Astrocyte (in vitro differentiated cells and primary cell): ENCODE results near the gene CDH1. TPM values are rescaled to one million over a fixed set of nuclear protein-coding genes. Genes with fewer than 3 reads are reported as not detected.

ENCODE experiments used
- DNase-seq: peaks from one replicate; pipeline ENCODE4 v3.0.0-alpha.2; 2010; ENCODE audit warnings: low read depth
- FAIRE-seq: peaks from 2 replicates; lab custom pipeline; 2011; peaks lifted over from hg19 to GRCh38; lab: Jason Lieb, UNC
- H2AFZ ChIP-seq: 2 replicates; pipeline ENCODE4 v1.6.0; 2012; ENCODE audit warnings: low read depth, low read length, inconsistent platforms
- H3K27ac ChIP-seq: 2 replicates; pipeline ENCODE4 v1.5.1; 2011; ENCODE audit warnings: low read depth, low read length, inconsistent platforms
- H3K27me3 ChIP-seq: 2 replicates; pipeline ENCODE4 v1.6.0; 2011; ENCODE audit warnings: low read length, inconsistent platforms; ENCODE audit not compliant: insufficient read depth
- H3K36me3 ChIP-seq: 2 replicates; pipeline ENCODE4 v1.5.1; 2011; ENCODE audit warnings: low read length, inconsistent platforms; ENCODE audit not compliant: insufficient read depth
- H3K4me1 ChIP-seq: 2 replicates; pipeline ENCODE4 v1.5.1; 2011; ENCODE audit warnings: low read length, inconsistent platforms; ENCODE audit not compliant: insufficient read depth
- H3K4me2 ChIP-seq: 2 replicates; pipeline ENCODE4 v1.6.0; 2012; ENCODE audit warnings: low read length, inconsistent platforms
- H3K4me3 ChIP-seq: 2 replicates; pipeline ENCODE4 v1.5.1; 2011; ENCODE audit warnings: low read depth, mild to moderate bottlenecking, low read length, inconsistent platforms; ENCODE audit not compliant: insufficient read depth
- H3K79me2 ChIP-seq: 2 replicates; pipeline ENCODE4 v1.6.0; 2012; ENCODE audit warnings: mild to moderate bottlenecking, low read length, inconsistent platforms; ENCODE audit not compliant: insufficient read depth
- H3K9ac ChIP-seq: 2 replicates; pipeline ENCODE4 v1.6.0; 2012; ENCODE audit warnings: mild to moderate bottlenecking, low read length, inconsistent platforms
- H3K9me3 ChIP-seq: 2 replicates; pipeline ENCODE4 v1.5.1; 2012; ENCODE audit warnings: low read depth, mild to moderate bottlenecking, low read length, inconsistent platforms; ENCODE audit not compliant: insufficient read depth
- H4K20me1 ChIP-seq: 2 replicates; pipeline ENCODE4 v1.6.0; 2012; ENCODE audit warnings: low read length, inconsistent platforms; ENCODE audit not compliant: insufficient read depth
- H3K27ac Mint-ChIP-seq: one replicate; pipeline ENCODE4 v1.8.0; 2021; ENCODE audit warnings: mild to moderate bottlenecking, mixed read lengths; ENCODE audit not compliant: unreplicated experiment
- H3K27me3 Mint-ChIP-seq: one replicate; pipeline ENCODE4 v1.8.0; 2021; ENCODE audit warnings: low read depth, mixed read lengths; ENCODE audit not compliant: unreplicated experiment
- H3K36me3 Mint-ChIP-seq: one replicate; pipeline ENCODE4 v1.8.0; 2021; ENCODE audit warnings: low read depth, mixed read lengths; ENCODE audit not compliant: unreplicated experiment
- H3K4me1 Mint-ChIP-seq: one replicate; pipeline ENCODE4 v1.8.0; 2021; ENCODE audit warnings: low read depth, mixed read lengths; ENCODE audit not compliant: unreplicated experiment
- H3K4me3 Mint-ChIP-seq: one replicate; pipeline ENCODE4 v1.8.0; 2021; ENCODE audit warnings: mild to moderate bottlenecking, moderate library complexity, mixed read lengths; ENCODE audit not compliant: unreplicated experiment
- H3K9me3 Mint-ChIP-seq: one replicate; pipeline ENCODE4 v1.8.0; 2021; ENCODE audit warnings: mild to moderate bottlenecking, mixed read lengths; ENCODE audit not compliant: unreplicated experiment
- EZH2 ChIP-seq: IDR thresholded peaks from 2 replicates; pipeline ENCODE4 v1.6.1; 2012; ENCODE audit warnings: mild to moderate bottlenecking, low read length, inconsistent platforms; ENCODE audit not compliant: insufficient read depth
- total RNA-seq: library from RNA; stranded (reverse); gene quantifications from 2 replicates; pipeline ENCODE4 v1.2.1, GENCODE V29; 2021
- TF ChIP-seq, protein P1 (sequence below): IDR thresholded peaks from 2 replicates; pipeline ENCODE4 v1.5.1; 2011; ENCODE audit warnings: low read depth, mild to moderate bottlenecking, inconsistent platforms, low read length, moderate library complexity; ENCODE audit not compliant: insufficient read depth

The CDH1 gene
- total RNA-seq, 1 donor from 2014 or later, result 23.8 TPM

DNA sequence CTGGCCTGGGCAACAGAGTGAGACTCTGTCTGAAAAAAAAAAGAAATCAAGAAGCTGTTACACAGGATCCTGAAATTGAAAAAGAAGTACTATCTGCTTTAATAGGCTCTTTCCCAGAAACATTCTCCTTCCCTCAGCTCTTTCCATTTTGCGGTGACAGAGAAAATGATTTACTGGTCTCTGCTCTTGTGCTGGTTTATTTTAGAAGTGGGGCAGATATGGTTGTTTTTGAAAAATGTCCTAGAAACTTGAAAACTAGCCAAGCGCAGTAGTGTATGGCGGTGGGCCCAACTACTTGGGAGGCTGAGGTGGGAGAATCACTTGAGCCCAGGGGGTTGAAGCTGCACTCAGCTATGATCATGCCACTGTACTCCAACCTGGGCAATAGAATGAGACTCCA, 77.4 kb downstream of the CDH1 start:
- no peaks in the 10 kb centered on the region for H4K20me1 ChIP-seq
- no peaks in the 10 kb centered on the region for H3K9me3 ChIP-seq
- H3K36me3 ChIP-seq, result no peaks in the 10 kb centered on the region
- H3K27ac ChIP-seq, result no peak overlapping the region
- Mint-ChIP-seq H3K9me3 (peaks cover 2% of the 10 kb centered on the region), H3K4me1 (peaks cover 7% of the 10 kb centered on the region), H3K4me3 (no peak overlapping the region), H3K27me3 (no peaks in the 10 kb centered on the region), H3K27ac (no peak overlapping the region), H3K36me3 (no peaks in the 10 kb centered on the region)
- DNase-seq, result no peak
- no peak for FAIRE-seq
- no peaks in the 10 kb centered on the region for H3K4me1 ChIP-seq
- H3K9ac ChIP-seq, result no peak overlapping the region
- TF ChIP-seq, protein P1, sequence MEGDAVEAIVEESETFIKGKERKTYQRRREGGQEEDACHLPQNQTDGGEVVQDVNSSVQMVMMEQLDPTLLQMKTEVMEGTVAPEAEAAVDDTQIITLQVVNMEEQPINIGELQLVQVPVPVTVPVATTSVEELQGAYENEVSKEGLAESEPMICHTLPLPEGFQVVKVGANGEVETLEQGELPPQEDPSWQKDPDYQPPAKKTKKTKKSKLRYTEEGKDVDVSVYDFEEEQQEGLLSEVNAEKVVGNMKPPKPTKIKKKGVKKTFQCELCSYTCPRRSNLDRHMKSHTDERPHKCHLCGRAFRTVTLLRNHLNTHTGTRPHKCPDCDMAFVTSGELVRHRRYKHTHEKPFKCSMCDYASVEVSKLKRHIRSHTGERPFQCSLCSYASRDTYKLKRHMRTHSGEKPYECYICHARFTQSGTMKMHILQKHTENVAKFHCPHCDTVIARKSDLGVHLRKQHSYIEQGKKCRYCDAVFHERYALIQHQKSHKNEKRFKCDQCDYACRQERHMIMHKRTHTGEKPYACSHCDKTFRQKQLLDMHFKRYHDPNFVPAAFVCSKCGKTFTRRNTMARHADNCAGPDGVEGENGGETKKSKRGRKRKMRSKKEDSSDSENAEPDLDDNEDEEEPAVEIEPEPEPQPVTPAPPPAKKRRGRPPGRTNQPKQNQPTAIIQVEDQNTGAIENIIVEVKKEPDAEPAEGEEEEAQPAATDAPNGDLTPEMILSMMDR, result no peak
- TF ChIP-seq EZH2, result no peak
- no peaks in the 10 kb centered on the region for H3K79me2 ChIP-seq
- no peak overlapping the region for H3K4me2 ChIP-seq
- no peak overlapping the region for H3K4me3 ChIP-seq
- no peak overlapping the region for H2AFZ ChIP-seq
- no peaks in the 10 kb centered on the region for H3K27me3 ChIP-seq

DNA sequence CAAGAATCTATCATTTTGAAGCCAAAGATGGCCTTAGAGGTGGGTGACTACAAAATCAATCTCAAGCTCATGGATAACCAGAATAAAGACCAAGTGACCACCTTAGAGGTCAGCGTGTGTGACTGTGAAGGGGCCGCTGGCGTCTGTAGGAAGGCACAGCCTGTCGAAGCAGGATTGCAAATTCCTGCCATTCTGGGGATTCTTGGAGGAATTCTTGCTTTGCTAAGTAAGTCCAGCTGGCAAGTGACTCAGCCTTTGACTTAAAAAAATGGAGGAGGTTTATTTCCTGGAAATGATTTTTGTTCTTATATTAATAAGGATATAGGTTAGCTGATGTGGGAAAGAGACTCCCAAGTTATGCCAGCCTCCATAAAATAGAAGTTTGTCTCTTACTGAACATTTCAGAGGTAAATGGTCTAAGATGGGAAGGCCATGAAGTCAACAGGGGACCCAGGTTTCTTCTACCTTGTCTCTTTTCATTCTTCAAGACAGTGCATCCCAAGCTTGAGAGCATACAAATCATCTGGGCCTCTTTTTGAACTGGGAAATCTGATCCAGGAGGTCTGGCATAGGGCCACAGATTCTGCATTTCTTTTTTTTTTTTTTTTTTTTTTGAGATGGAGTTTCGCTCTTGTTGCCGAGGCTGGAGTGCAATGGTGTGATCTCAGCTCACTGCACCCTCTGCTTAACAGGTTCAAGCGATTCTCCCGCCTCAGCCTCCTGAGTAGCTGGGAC, 86.5 kb downstream of the CDH1 start:
- H3K27me3 Mint-ChIP-seq, result no peaks in the 10 kb centered on the region
- H3K27ac Mint-ChIP-seq, result peak overlapping the region; percentile 77
- Histone ChIP-seq H3K36me3 (no peaks in the 10 kb centered on the region), H3K79me2 (no peaks in the 10 kb centered on the region), H4K20me1 (no peaks in the 10 kb centered on the region), H3K4me3 (no peak overlapping the region), H3K27ac (peak overlapping the region; percentile 77), H3K4me1 (peaks cover 8% of the 10 kb centered on the region), H3K4me2 (peak overlapping the region; percentile 72), H3K9me3 (peaks cover 4% of the 10 kb centered on the region), H3K9ac (peak overlapping the region; percentile 30), H2AFZ (peak overlapping the region; percentile 45), H3K27me3 (no peaks in the 10 kb centered on the region)
- H3K36me3 Mint-ChIP-seq, result peaks cover 2% of the 10 kb centered on the region
- FAIRE-seq (peak; percentile 52), DNase-seq (peak; percentile 93)
- peaks cover 20% of the 10 kb centered on the region for H3K4me1 Mint-ChIP-seq
- H3K4me3 Mint-ChIP-seq, result peak overlapping the region; percentile 17
- TF ChIP-seq EZH2, result no peak
- TF ChIP-seq, protein P1, result no peak
- no peaks in the 10 kb centered on the region for H3K9me3 Mint-ChIP-seq

DNA sequence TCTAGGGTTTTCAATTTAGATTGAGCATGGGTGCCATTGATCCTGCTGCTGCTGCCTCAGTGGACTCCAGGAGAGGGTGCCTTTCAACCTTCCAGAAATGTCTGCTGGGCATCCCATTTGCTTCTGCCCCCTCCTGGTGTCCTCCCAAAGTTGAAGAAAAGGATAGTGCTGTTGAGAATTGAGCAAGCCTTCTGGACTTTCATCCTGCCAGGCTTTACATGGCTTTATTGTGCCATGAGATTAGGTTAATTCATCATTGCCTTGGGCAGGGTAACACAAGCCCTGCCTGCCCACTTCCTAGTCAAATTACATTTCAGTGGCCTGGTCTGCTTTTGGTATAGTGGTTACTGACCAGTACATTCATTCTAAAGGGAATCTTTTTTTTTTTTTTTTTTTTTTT, 88.3 kb downstream of the CDH1 start:
- Histone ChIP-seq H4K20me1 (no peaks in the 10 kb centered on the region), H3K27me3 (no peaks in the 10 kb centered on the region), H3K4me1 (peaks cover 8% of the 10 kb centered on the region), H3K9me3 (peaks cover 4% of the 10 kb centered on the region), H3K9ac (no peak overlapping the region), H3K79me2 (no peaks in the 10 kb centered on the region), H3K4me2 (no peak overlapping the region), H3K27ac (no peak overlapping the region), H3K4me3 (no peak overlapping the region), H3K36me3 (no peaks in the 10 kb centered on the region), H2AFZ (no peak overlapping the region)
- no peaks in the 10 kb centered on the region for H3K27me3 Mint-ChIP-seq
- peaks cover 3% of the 10 kb centered on the region for H3K9me3 Mint-ChIP-seq
- H3K4me3 Mint-ChIP-seq, result no peak overlapping the region
- TF ChIP-seq EZH2, result no peak
- FAIRE-seq, result no peak
- H3K27ac Mint-ChIP-seq, result no peak overlapping the region
- no peak for DNase-seq
- H3K4me1 Mint-ChIP-seq, result peaks cover 20% of the 10 kb centered on the region
- H3K36me3 Mint-ChIP-seq, result no peaks in the 10 kb centered on the region
